Activated CD8-positive, alpha-beta memory T cell treated with anti-CD3 and anti-CD28 coated beads, Interleukin-2, amount 50 U/mL, for 4 hours (primary cell): ENCODE measurements around the gene MAP4K1.
"Not testable (repeated sequence)": the region's sequence is repeated elsewhere in the genome, so short reads cannot be mapped to it uniquely, and the experiment has no call there.

Experiments used
- DNase-seq: peaks from one replicate; pipeline ENCODE4 v3.0.0-alpha.2; 2020

Gene MAP4K1

DNA sequence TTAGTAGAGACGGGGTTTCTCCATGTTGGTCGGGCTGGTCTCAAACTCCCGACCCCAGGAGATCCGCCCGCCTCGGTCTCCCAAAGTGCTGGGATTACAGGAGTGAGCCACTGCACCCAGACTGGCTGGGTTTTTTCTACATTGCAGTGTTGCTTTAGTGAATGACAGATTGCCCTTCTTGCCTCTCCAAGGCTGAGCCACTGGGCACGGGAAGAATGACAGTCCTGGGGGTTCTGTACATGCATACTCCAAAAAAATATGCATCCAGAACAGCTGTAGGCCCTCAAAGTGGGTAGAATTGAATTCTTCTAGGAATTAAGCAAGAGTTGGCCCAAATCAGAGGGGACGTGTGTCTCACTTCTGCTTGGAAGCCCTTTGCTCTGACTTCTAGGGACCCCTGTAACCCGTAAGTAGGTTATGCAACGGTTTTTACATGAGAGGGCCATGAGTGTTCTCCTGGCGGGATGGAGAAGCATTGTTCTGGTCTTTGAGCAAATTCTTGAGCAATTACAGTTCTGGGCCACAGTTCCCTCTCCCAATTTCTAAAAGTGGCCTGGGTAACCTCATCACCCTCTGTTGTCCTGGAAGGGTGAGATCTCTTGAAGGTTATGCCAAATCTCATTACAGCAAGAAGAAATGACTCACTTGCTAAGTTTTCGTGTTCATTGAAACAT is 33.3 kb upstream of the MAP4K1 start:
- DNase-seq, result no peak

DNA sequence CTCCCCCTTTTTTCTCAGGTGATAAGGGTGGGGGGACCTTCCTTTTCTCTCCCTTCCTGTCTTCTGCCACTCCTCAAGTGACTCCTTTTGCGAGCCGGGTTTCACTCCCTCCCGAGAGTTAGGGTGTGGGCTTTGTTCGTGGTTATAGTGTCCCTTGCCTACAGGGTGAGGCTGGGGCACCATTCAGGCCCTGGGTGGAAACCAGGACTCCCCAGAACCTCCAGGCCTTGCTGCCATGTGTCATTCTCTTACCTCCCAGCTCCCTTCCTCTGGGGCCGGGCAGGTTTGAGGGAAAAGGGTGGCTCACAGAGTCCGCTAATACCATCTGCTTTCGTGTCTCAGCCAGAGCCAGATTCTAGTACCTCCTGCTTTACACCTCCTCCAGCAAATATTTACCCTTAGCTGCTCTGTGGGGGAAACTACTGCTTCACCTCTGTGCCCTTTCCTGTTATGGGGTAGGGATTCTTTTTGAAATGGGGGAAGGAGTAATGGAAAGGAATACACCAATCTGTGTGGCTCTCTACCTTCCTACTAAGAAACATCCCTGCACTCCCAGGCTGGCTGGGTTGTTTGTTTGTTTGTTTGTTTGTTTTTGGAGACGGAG is 32.5 kb upstream of the MAP4K1 start:
- DNase-seq, result no peak

- no peak for DNase-seq
Observed at GRCh38 chr19:38649305-38650171, 31.8 kb upstream of the MAP4K1 start.

- DNase-seq, result no peak
Observed at GRCh38 chr19:38648769-38649304, 31.1 kb upstream of the MAP4K1 start.

DNA sequence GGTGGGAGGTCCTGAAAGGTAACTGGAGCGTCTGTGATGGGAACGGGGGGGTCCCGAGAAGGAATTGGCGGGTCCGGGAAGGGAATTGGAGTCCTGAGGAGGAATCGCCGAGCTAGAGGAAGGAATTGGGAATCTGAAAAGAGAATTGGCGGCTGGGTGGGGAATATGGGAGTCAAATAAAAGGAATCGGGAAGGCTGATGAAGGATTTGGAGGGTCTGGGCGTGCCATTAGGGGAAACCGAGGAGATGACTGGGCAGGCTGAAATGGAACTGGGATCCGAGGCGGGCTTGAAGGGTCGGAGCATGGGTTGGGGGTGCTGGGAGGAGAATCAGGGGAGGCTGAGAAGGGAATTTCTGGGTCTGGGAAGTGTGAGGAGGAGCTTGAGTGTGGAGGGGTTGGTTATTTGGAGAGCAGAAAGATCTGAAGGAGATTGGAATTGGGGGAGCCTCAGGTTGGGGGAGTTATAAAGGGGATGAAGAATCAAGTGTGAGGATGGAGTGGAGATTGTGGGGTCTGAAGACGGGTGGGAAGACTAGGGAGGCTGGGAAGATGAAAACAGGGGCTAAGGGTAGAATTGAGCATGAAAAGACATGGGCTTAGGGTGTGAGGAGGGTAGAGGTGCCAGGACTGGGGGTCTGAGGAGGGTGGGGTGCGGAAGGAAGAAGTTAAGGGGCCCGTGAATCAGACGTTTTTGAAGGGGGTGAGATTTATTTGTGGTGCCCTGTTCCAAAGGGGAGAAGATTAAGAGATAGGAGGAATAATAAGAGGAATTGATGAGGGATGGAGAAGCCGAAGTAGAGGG is 30.4 kb upstream of the MAP4K1 start:
- DNase-seq, result no peak

- peak; percentile 100 for DNase-seq
Observed at GRCh38 chr19:38647368-38647965, 29.7 kb upstream of the MAP4K1 start, which contains the start of gene ACTN4. Gene ACTN4, plus strand, starts transcription at chr19:38647649. Its CDS starts 97 bp downstream, at chr19:38647746.

GRCh38 chr19:38644719-38645118 is 27.0 kb upstream of the MAP4K1 start:
- DNase-seq, result no peak

DNA sequence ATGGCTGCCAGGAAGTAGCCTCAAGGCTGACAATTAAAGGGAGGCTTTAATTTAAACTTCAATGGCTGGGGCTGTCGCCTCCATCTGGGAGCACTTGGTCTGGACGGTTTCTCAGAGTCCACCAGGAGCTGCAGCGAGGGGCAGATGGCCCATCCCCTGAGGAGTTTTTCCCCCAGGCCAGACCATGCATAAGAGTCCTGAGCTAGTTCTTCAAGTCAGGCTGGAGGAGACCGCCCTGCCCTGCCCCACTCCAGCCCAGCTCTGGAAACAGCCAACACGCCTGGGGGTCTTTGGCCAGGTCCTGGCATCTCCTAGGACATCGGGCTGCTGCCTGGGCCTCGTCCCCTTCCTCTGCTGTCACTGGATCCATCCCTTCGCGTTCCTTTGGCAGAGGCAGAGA is 24.4 kb upstream of the MAP4K1 start:
- DNase-seq, result no peak

DNA sequence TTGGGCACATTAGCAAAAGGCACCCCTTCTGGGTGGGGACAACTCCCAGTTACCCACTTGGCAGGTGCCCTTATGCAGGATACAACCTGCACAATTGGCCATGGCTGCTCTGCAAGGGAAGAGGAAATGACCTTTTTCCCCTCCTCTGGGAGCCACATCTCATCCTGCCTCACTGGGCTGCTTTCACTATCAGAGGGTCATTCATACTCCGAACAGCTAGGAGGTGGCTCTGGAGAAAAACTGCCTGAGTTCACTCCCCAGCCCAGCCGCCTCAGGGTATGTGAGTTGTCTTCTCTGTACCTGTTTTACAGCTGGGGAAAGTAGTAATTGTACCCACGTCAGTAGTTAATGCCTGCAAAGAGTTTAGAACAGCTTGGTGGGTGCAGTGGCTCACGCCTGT is 22.6 kb upstream of the MAP4K1 start:
- no peak for DNase-seq

GRCh38 chr19:38639679-38640078 is 21.9 kb upstream of the MAP4K1 start:
- no peak for DNase-seq

- DNase-seq, result no peak
Observed at GRCh38 chr19:38638461-38638860, 20.7 kb upstream of the MAP4K1 start.

DNA sequence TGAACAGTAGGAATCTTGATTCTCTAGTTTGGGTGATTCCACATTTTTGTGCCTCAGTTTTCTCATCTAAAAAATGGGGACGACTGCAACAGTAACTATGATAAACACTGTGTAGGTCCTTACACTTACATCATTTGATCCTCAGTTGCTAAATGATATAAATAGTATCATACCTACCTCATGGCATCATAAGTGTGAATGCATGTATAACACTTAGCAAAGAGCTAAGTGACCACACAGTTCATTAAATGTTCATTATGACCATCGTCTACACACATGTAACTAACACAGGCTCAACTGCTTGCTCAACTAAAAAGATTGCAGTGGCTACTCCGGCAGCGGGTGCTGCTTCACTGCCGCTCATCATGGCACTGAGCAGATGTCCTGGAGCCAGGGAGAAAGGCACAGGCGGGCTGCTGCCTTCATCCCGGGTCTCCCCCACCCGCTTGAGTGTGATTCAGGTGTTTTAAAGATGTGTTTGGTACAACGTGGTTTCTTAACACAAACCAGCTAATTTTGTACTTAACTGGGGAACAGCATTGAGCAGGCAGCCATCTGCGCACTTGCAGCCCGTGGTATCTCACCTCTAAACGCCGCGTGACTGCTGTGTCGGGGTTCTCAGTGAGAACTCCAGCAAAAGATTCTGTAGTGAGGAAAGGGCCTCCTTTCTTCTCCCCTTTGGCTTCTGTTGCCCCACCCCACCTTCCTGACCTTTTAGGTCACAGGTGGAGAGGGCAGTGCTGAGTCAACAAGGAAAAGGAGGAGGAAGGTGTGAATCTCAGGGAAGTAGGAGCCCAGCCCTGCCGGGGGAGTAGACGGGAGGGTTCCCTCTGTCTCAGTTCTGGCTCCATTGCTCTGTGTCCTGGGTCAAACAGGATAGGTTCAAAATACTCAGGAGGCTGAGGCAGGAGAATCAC is 18.0 kb upstream of the MAP4K1 start:
- no peak for DNase-seq

DNA sequence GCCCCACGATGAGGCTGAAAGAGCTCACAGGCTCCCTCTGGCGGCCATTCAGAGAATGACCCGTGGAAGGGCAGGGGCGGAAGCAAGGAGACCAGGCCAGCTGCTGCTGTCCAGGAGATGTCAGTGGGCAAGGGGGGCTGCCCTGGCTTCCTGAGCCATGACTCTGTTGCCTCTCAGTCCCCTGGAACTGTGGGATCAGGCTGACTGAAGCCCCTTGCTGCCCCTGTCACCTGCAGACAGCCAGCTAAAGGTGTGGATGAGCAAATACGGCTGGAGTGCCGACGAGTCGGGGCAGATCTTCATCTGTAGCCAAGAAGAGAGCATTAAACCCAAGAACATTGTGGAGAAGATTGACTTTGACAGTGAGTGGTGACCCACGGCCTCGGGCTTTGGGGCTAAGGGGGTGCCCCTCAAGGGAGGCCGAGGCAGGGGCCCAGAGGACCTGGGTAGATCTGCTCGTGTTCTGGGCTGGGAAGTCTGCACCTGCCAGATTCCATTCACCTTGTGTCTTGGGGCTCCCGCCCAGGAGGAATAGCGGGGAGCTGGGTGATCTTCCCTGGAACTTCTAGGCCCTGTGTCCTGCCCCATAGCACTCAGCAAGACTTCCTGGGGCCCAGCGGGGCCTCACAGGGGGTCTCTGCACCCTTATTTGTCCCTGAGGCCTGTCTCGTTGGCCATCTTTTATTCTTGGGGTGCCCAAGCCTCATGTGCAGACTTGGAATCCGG is 17.2 kb upstream of the MAP4K1 start:
- DNase-seq, result peak; percentile 73

- no peak for DNase-seq
Observed at GRCh38 chr19:38632476-38633213, 14.9 kb upstream of the MAP4K1 start.

DNA sequence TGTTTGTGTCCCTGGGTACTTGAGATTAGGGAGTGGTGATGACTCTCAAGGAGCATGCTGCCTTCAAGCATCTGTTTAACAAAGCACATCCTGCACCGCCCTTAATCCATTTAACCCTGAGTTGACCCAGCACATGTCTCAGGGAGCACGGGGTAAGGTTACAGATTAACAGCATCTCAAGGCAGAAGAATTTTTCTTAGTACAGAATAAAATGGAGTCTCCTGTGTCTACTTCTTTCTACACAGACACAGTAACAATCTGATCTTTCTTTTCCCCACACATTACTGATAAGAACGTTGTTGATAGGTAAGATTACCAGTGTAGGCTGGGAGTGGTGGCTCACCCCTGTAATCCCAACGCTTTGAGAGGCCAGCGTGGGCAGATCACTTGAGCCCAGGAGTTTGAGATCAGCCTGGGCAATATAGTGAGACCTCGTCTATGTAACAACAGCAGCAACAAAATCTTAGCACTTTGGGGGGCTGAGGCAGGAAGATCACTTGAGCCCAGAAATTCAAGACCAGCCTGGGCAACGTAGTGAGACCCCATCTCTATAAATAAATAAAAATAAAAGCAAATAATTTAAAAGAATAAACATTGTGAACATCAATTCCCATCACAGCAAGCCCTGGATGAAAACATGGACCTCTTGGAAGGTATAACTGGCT is 14.2 kb upstream of the MAP4K1 start:
- not testable (repeated sequence) for DNase-seq

DNA sequence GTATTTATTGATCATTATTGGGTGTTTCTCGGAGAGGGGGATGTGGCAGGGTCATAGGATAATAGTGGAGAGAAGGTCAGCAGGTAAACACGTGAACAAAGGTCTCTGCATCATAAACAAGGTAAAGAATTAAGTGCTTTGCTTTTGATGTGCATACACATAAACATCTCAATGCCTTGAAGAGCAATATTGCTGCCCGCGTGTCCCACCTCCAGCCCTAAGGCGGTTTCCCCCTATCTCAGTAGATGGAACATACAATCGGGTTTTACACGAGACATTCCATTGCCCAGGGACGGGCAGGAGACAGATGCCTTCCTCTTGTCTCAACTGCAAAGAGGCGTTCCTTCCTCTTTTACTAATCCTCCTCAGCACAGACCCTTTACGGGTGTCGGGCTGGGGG is 13.5 kb upstream of the MAP4K1 start:
- not testable (repeated sequence) for DNase-seq

GRCh38 chr19:38629568-38629967 is 11.8 kb upstream of the MAP4K1 start:
- DNase-seq, result no peak

- DNase-seq, result no peak
Observed at GRCh38 chr19:38626401-38626800, 8.6 kb upstream of the MAP4K1 start.

DNA sequence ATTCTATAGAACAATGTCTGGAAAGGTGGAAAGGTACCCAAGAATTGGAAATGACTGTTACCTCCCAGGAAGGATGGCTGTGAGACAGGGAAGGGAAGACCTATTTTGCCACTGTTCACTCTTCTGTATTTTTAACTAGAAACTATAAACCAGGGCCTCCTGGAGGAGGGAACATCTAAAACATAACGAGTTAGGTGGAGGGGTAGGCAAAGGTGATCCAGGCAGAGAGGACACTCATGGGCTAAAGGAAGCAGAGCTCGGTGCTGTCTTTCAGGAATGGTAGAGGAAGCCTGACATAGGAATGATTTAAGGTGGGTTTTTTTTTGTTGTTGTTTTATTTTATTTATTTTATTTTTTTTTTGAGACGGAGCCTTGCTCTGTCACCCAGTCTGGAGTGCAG is 7.1 kb upstream of the MAP4K1 start:
- no peak for DNase-seq
